HepG2 (cell line): ENCODE results near the gene ZNF367. TPM values are rescaled to one million over a fixed set of nuclear protein-coding genes. Genes with fewer than 3 reads are reported as not detected.

Experiments used
- DNMT1 ChIP-seq: sonication (generic); formaldehyde crosslinking; IDR thresholded peaks from 2 replicates; pipeline ENCODE4 v1.5.1; 2020; ENCODE audit warnings: mild to moderate bottlenecking, missing genetic modification reagents
- GTF2F1 ChIP-seq: fragments of 150-350 bp; IDR thresholded peaks from 2 replicates; pipeline ENCODE4 v1.6.1; 2014; ENCODE audit warnings: low read length
- HNF4A ChIP-seq: sonication (generic); formaldehyde crosslinking; IDR thresholded peaks from 2 replicates; pipeline ENCODE4 v1.4.0; 2020; ENCODE audit warnings: missing genetic modification reagents
- SPEN ChIP-seq: sonication (generic); formaldehyde crosslinking; IDR thresholded peaks from 2 replicates; pipeline ENCODE4 v1.5.1; 2020; ENCODE audit warnings: low read depth, mild to moderate bottlenecking, missing genetic modification reagents
- TP53 ChIP-seq: sonication (generic); formaldehyde crosslinking; conservative IDR thresholded peaks from 2 replicates; pipeline ENCODE4 v1.4.0; 2020; ENCODE audit warnings: missing genetic modification reagents
- TSC22D2 ChIP-seq: sonication (generic); formaldehyde crosslinking; IDR thresholded peaks from 2 replicates; pipeline ENCODE4 v1.5.1; 2020; ENCODE audit warnings: missing genetic modification reagents, mild to moderate bottlenecking, borderline replicate concordance
- ZNF12 ChIP-seq: sonication (generic); formaldehyde crosslinking; IDR thresholded peaks from 2 replicates; pipeline ENCODE4 v1.5.0; 2020; ENCODE audit warnings: missing genetic modification reagents
- ZNF546 ChIP-seq: sonication (generic); formaldehyde crosslinking; conservative IDR thresholded peaks from 2 replicates; pipeline ENCODE4 v1.8.1; 2023; ENCODE audit warnings: mild to moderate bottlenecking, missing genetic modification reagents
- ZNF777 ChIP-seq: sonication (generic); formaldehyde crosslinking; IDR thresholded peaks from 2 replicates; pipeline ENCODE4 v1.4.0; 2020; ENCODE audit warnings: missing genetic modification reagents
- polyA plus RNA-seq, 8 experiments: library from polyadenylated mRNA; depleted of rRNA in 3 of 8; stranded (reverse) in 7 of 8; unstranded in 1 of 8; fragments of >200 nt; fragmentation: Illumina TruSeq in 4 of 8; extraction: Trizol in 4 of 8; gene quantifications; 2 replicates each; pipeline versions ENCODE4 v1.2.1 to v1.2.3, GENCODE V29; 2011 to 2016; ENCODE audit warnings: low read depth in 4 of 8, missing spikeins in 1 of 8, mixed read lengths in 1 of 8; ENCODE audit not compliant: insufficient read depth in 1 of 8
- total RNA-seq, 5 experiments: library from RNA; depleted of rRNA; stranded (reverse); fragments of >200 nt; fragmentation: Illumina TruSeq; extraction: Trizol; gene quantifications; 2 replicates each; pipeline ENCODE4 v1.2.3, GENCODE V29; 2016; ENCODE audit warnings: low read depth in 1 of 5
- TF ChIP-seq, protein P1 (sequence below): IDR thresholded peaks from 2 replicates; pipeline ENCODE4 v1.6.1; 2016; ENCODE audit warnings: low read depth
- TF ChIP-seq, protein P2 (sequence below): sonication (generic); formaldehyde crosslinking; IDR thresholded peaks from 2 replicates; pipeline ENCODE4 v1.5.0; 2020; ENCODE audit warnings: missing genetic modification reagents, mild to moderate bottlenecking, borderline replicate concordance
- TF ChIP-seq, protein P3 (sequence below): sonication (generic); formaldehyde crosslinking; IDR thresholded peaks from 2 replicates; pipeline ENCODE4 v1.4.0; 2020; ENCODE audit warnings: missing genetic modification reagents
- TF ChIP-seq, protein P4 (sequence below): sonication (generic); formaldehyde crosslinking; IDR thresholded peaks from 2 replicates; pipeline ENCODE4 v1.4.0; 2020; ENCODE audit warnings: missing genetic modification reagents, mild to moderate bottlenecking, borderline replicate concordance
- TF ChIP-seq, protein P5 (sequence below): sonication (generic); formaldehyde crosslinking; IDR thresholded peaks from 2 replicates; pipeline ENCODE4 v1.4.0; 2020; ENCODE audit warnings: low read depth, mild to moderate bottlenecking, missing genetic modification reagents

ZNF367 gene
- total and polyA plus RNA-seq, 2 of the 13 experiments (the other 11 are each of a cell fraction or from before 2014, with no cell fraction given), result 2.9 to 7.7 TPM

DNA sequence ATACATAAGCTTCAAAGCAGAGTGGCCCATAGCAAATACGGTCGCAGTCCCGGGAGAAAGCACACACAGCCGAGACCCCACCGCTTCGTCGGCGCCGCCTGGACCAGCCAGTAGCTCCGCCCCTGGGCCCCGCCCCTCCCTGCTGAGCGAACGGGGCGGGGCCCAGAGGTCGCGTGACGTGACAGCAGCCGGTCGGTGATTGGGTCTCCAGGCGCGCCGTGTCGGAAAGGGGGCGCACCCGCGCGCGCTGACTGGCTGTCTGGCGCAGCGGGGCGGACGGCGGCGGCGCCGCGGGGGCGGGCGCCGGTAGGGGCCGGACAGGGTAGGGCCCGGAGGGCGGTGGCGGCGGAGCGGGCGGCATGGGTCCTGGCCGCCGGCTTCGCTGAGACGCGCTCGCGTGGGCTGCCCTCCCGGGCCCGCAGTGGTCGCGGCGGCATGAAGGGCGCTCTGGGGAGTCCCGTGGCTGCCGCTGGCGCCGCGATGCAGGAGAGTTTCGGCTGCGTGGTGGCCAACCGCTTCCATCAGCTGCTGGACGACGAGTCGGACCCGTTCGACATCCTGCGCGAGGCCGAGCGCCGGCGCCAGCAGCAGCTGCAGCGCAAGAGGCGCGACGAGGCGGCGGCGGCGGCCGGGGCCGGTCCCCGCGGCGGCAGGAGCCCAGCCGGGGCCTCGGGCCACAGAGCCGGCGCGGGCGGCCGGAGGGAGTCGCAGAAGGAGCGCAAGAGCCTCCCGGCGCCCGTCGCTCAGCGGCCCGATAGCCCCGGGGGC, 31.9 kb upstream of the ZNF367 start, which contains the start of gene HABP4 (continued):
- TF ChIP-seq, protein P1, sequence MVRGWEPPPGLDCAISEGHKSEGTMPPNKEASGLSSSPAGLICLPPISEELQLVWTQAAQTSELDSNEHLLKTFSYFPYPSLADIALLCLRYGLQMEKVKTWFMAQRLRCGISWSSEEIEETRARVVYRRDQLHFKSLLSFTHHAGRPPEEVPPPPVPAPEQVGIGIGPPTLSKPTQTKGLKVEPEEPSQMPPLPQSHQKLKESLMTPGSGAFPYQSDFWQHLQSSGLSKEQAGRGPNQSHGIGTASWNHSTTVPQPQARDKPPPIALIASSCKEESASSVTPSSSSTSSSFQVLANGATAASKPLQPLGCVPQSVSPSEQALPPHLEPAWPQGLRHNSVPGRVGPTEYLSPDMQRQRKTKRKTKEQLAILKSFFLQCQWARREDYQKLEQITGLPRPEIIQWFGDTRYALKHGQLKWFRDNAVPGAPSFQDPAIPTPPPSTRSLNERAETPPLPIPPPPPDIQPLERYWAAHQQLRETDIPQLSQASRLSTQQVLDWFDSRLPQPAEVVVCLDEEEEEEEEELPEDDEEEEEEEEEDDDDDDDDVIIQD (CRISPR knock-in tag), result peak; percentile 64; the same call in 1 of the 2 replicates
- TF ChIP-seq, protein P2, sequence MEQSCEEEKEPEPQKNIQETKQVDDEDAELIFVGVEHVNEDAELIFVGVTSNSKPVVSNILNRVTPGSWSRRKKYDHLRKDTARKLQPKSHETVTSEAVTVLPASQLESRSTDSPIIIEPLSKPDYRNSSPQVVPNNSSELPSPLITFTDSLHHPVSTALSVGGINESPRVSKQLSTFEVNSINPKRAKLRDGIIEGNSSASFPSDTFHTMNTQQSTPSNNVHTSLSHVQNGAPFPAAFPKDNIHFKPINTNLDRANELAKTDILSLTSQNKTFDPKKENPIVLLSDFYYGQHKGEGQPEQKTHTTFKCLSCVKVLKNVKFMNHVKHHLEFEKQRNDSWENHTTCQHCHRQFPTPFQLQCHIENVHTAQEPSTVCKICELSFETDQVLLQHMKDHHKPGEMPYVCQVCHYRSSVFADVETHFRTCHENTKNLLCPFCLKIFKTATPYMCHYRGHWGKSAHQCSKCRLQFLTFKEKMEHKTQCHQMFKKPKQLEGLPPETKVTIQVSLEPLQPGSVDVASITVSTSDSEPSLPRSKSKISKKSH (CRISPR knock-in tag), result no peak
- TF ChIP-seq HNF4A (CRISPR knock-in tag) (no peak), DNMT1 (CRISPR knock-in tag) (no peak; the same call in 1 of the 2 replicates), ZNF546 (peak; percentile 29; the same call in 1 of the 2 replicates), GTF2F1 (no peak), TP53 (CRISPR knock-in tag) (no peak), SPEN (CRISPR knock-in tag) (peak; percentile 36; the same call in 1 of the 2 replicates), ZNF12 (CRISPR knock-in tag) (no peak), ZNF777 (CRISPR knock-in tag) (peak; percentile 34; the same call in 1 of the 2 replicates), TSC22D2 (peak; percentile 54; the same call in 1 of the 2 replicates)
- TF ChIP-seq, protein P3, sequence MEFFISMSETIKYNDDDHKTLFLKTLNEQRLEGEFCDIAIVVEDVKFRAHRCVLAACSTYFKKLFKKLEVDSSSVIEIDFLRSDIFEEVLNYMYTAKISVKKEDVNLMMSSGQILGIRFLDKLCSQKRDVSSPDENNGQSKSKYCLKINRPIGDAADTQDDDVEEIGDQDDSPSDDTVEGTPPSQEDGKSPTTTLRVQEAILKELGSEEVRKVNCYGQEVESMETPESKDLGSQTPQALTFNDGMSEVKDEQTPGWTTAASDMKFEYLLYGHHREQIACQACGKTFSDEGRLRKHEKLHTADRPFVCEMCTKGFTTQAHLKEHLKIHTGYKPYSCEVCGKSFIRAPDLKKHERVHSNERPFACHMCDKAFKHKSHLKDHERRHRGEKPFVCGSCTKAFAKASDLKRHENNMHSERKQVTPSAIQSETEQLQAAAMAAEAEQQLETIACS (CRISPR knock-in tag), result no peak
- TF ChIP-seq, protein P4, sequence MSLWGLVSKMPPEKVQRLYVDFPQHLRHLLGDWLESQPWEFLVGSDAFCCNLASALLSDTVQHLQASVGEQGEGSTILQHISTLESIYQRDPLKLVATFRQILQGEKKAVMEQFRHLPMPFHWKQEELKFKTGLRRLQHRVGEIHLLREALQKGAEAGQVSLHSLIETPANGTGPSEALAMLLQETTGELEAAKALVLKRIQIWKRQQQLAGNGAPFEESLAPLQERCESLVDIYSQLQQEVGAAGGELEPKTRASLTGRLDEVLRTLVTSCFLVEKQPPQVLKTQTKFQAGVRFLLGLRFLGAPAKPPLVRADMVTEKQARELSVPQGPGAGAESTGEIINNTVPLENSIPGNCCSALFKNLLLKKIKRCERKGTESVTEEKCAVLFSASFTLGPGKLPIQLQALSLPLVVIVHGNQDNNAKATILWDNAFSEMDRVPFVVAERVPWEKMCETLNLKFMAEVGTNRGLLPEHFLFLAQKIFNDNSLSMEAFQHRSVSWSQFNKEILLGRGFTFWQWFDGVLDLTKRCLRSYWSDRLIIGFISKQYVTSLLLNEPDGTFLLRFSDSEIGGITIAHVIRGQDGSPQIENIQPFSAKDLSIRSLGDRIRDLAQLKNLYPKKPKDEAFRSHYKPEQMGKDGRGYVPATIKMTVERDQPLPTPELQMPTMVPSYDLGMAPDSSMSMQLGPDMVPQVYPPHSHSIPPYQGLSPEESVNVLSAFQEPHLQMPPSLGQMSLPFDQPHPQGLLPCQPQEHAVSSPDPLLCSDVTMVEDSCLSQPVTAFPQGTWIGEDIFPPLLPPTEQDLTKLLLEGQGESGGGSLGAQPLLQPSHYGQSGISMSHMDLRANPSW, result no peak
- TF ChIP-seq, protein P5, sequence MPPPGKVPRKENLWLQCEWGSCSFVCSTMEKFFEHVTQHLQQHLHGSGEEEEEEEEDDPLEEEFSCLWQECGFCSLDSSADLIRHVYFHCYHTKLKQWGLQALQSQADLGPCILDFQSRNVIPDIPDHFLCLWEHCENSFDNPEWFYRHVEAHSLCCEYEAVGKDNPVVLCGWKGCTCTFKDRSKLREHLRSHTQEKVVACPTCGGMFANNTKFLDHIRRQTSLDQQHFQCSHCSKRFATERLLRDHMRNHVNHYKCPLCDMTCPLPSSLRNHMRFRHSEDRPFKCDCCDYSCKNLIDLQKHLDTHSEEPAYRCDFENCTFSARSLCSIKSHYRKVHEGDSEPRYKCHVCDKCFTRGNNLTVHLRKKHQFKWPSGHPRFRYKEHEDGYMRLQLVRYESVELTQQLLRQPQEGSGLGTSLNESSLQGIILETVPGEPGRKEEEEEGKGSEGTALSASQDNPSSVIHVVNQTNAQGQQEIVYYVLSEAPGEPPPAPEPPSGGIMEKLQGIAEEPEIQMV (CRISPR knock-in tag), result no peak
